Stomach (tissue), 9 donors: Measurements from ENCODE around the gene CCDC18. TPM values are rescaled to one million over a fixed set of nuclear protein-coding genes. Genes with fewer than 3 reads are reported as not detected.
A peak's percentile ranks its signal among the peaks of the same experiment; 100 is the strongest.
"Not testable (repeated sequence)": the region's sequence is repeated elsewhere in the genome, so short reads cannot be mapped to it uniquely, and the experiment has no call there.

Experiments
- DNase-seq, 2 donors: peaks; one replicate each; pipeline versions ENCODE4 v3.0.0 to v3.0.0-alpha.2; 2013 to 2019
- H3K27ac ChIP-seq, 5 donors: fragments of 200-600 bp in 4 of 5; sonication (generic) in 4 of 5; one replicate each; pipeline ENCODE4 v1.5.1; 2013 to 2019; ENCODE audit warnings: mild to moderate bottlenecking in 1 of 5, moderate library complexity in 1 of 5
- H3K27me3 ChIP-seq, 3 donors: fragments of 200-600 bp; sonication (generic); one replicate each; pipeline ENCODE4 v1.5.1; 2017 to 2019; ENCODE audit warnings: mixed run types in 1 of 3
- H3K36me3 ChIP-seq, 4 donors: fragments of 200-600 bp; sonication (generic); 1 replicate in 3 of 4; 2 replicates in 1 of 4; pipeline ENCODE4 v1.5.1; 2016 to 2019
- H3K4me1 ChIP-seq, 4 donors: fragments of 200-600 bp; sonication (generic); one replicate each; pipeline ENCODE4 v1.5.1; 2016 to 2019
- H3K4me3 ChIP-seq, 4 donors: fragments of 200-600 bp; sonication (generic) in 3 of 4; one replicate each; pipeline ENCODE4 v1.5.1; 2016 to 2019; ENCODE audit warnings: mild to moderate bottlenecking in 1 of 4
- H3K9me3 ChIP-seq, 4 donors: fragments of 200-600 bp; sonication (generic); one replicate each; pipeline ENCODE4 v1.5.1; 2016 to 2019
- EP300 ChIP-seq: sonication (generic); formaldehyde crosslinking; IDR thresholded peaks from one replicate; pipeline ENCODE4 v1.6.1; 2017; ENCODE audit warnings: antibody characterized with exemption
- POLR2A ChIP-seq, 4 donors: fragments of 450-650 bp; IDR thresholded peaks; one replicate each; pipeline ENCODE4 v1.6.1; 2016; ENCODE audit warnings: antibody characterized with exemption in 4 of 4, control low read depth in 2 of 4, mild to moderate bottlenecking in 1 of 4, moderate library complexity in 1 of 4
- POLR2AphosphoS5 ChIP-seq, 3 donors: sonication (generic); formaldehyde crosslinking; IDR thresholded peaks; one replicate each; pipeline ENCODE4 v1.6.1; 2016; ENCODE audit warnings: antibody characterized with exemption in 3 of 3
- WGBS, 5 donors: extraction: QIAGEN DNeasy Blood & Tissue Kit in 3 of 5; methylation state at CpG; one replicate each; pipeline versions ENCODE4 v1.1.5 to v1.1.7; 2013 to 2018; 5-methylcytosine and 5-hydroxymethylcytosine counted together
- intact Hi-C: fragments of 100-400 bp; cut with DNase I; formaldehyde crosslinking; loops from one replicate; pipeline ENCODE4 v1.15.1; 2023; ENCODE audit warnings: low total_unique reads
- polyA plus RNA-seq, 3 donors: library from polyadenylated mRNA; stranded (reverse); fragments of 200-250 nt; gene quantifications; one replicate each; pipeline ENCODE4 v1.2.3, GENCODE V29; 2013
- total RNA-seq, 5 donors: library from RNA; depleted of rRNA; stranded (reverse); fragments of >200 nt; gene quantifications; one replicate each; pipeline versions ENCODE4 v1.1.0 to v1.2.3, GENCODE V29; 2014 to 2016
- TF ChIP-seq, protein P1 (sequence below), 7 experiments: fragments of 450-650 bp in 4 of 7; fragments of 200-600 bp in 3 of 7; sonication (generic) in 3 of 7; IDR thresholded peaks; one replicate each; pipeline ENCODE4 v1.5.1; 2016 to 2019; ENCODE audit warnings: antibody characterized with exemption in 7 of 7, control low read depth in 2 of 7, mild to moderate bottlenecking in 1 of 7
- donor health status: healthy with polysubstance abuse.
- donor health status: Bipolar disorder and iron deficiency.
- donor health status: healthy.

The CCDC18 gene
- total and polyA plus RNA-seq, 8 donors = 0.31 to 50.4 (median 4.2) TPM

GRCh38 chr1:93262645-93263044 is 82.1 kb downstream of the CCDC18 start:
- intact Hi-C loops = no loop called here
- peaks cover 0 to 6% (median 0%) of the 10 kb centered on the region in 4 donors for H3K4me1 ChIP-seq
- H3K27me3 ChIP-seq = no peaks in the 10 kb centered on the region
- no peak for TF ChIP-seq EP300
- TF ChIP-seq, protein P1, sequence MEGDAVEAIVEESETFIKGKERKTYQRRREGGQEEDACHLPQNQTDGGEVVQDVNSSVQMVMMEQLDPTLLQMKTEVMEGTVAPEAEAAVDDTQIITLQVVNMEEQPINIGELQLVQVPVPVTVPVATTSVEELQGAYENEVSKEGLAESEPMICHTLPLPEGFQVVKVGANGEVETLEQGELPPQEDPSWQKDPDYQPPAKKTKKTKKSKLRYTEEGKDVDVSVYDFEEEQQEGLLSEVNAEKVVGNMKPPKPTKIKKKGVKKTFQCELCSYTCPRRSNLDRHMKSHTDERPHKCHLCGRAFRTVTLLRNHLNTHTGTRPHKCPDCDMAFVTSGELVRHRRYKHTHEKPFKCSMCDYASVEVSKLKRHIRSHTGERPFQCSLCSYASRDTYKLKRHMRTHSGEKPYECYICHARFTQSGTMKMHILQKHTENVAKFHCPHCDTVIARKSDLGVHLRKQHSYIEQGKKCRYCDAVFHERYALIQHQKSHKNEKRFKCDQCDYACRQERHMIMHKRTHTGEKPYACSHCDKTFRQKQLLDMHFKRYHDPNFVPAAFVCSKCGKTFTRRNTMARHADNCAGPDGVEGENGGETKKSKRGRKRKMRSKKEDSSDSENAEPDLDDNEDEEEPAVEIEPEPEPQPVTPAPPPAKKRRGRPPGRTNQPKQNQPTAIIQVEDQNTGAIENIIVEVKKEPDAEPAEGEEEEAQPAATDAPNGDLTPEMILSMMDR (IDR thresholded peaks at IDR 0.05) = no peak
- no peak for TF ChIP-seq POLR2AphosphoS5 (IDR thresholded peaks at IDR 0.05)
- no peak for TF ChIP-seq POLR2A (IDR thresholded peaks at IDR 0.05)
- no peak overlapping the region for H3K4me3 ChIP-seq
- H3K36me3 ChIP-seq = peaks cover 5 to 26% (median 15%) of the 10 kb centered on the region in 4 donors
- no peak overlapping the region for H3K27ac ChIP-seq
- WGBS, 5 donors = 96 to 100% (median 100%) methylated on average over 1 to 3 of the region's 3 CpGs
- DNase-seq = no peak
- H3K9me3 ChIP-seq = peaks cover 9 to 24% (median 16%) of the 10 kb centered on the region in 4 donors

DNA sequence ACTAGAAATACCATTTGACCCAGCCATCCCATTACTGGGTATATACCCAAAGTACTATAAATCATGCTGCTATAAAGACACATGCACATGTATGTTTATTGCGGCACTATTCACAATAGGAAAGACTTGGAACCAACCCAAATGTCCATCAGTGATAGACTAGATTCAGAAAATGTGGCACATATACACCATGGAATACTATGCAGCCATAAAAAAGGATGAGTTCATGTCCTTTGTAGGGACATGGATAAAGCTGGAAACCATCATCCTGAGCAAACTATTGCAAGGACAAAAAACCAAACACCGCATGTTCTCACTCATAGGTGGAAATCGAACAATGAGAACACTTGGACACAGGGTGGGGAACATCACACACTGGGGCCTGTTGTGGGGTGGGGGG is 88.4 kb downstream of the CCDC18 start:
- H3K27me3 ChIP-seq, DNase-seq, H3K9me3 ChIP-seq, H3K4me3 ChIP-seq, H3K27ac ChIP-seq, H3K4me1 ChIP-seq, intact Hi-C loops: not testable (repeated sequence)
- peaks cover 0 to 14% (median 4%) of the 10 kb centered on the region in 4 donors for H3K36me3 ChIP-seq
- 95 to 99% (median 98%) methylated on average over 3 of the region's 3 CpGs for WGBS, 5 donors

- intact Hi-C loops, H3K27me3 ChIP-seq, H3K4me1 ChIP-seq, H3K27ac ChIP-seq, H3K9me3 ChIP-seq, H3K4me3 ChIP-seq, DNase-seq: not testable (repeated sequence)
- WGBS, 5 donors = 53 to 88% (median 69%) methylated on average over 1 to 3 of the region's 3 CpGs
- peaks cover 0 to 15% (median 6%) of the 10 kb centered on the region in 4 donors for H3K36me3 ChIP-seq
These were observed 94.7 kb downstream of the CCDC18 start for GRCh38 chr1:93275262-93275633.

DNA sequence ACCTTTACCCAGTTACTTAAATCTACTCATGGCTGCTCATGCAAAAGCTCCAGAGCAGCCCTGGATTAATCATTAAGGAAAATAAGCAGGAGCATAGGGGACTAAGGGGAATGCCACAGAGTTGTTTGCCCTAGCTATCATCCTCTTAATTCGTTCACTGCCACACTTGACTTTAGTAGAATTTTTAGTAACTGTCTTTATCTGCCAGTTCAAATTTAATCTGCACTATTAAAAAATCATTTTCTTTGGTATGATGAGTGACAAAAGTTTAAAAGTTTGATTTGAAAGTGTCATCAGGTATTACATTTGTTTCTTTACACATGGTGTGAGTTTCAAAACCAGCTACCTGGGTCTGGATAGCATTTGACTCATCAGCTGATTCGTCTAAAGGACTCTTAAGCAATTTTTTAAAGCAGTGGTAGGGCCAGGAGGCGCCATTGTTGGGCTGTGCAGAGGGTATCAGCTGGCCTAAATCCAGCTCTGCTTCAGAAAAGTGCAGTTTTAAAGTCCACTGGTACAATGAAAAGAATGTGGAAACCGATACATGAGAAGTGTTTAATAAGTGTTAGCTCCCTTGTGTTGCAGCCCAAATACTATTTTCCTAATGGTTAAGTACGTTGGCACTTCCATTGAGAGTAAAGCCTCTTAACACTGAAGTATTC is 95.2 kb downstream of the CCDC18 start:
- Histone ChIP-seq H3K27ac (no peak overlapping the region), H3K36me3 (peaks cover 0 to 15% (median 9%) of the 10 kb centered on the region in 4 donors), H3K4me3 (no peak overlapping the region), H3K27me3 (no peaks in the 10 kb centered on the region), H3K4me1 (peaks cover 0 to 5% (median 0%) of the 10 kb centered on the region in 4 donors), H3K9me3 (peaks cover 0 to 9% (median 2%) of the 10 kb centered on the region in 4 donors)
- DNase-seq = peak in 1 of 2 donors; percentile 71
- 46 to 71% (median 56%) methylated on average over 5 of the region's 5 CpGs for WGBS, 5 donors
- no peak for TF ChIP-seq POLR2AphosphoS5 (IDR thresholded peaks at IDR 0.05)
- TF ChIP-seq POLR2A (IDR thresholded peaks at IDR 0.05) = no peak
- TF ChIP-seq, protein P1 (IDR thresholded peaks at IDR 0.05) = no peak
- intact Hi-C loops = no loop called here

DNA sequence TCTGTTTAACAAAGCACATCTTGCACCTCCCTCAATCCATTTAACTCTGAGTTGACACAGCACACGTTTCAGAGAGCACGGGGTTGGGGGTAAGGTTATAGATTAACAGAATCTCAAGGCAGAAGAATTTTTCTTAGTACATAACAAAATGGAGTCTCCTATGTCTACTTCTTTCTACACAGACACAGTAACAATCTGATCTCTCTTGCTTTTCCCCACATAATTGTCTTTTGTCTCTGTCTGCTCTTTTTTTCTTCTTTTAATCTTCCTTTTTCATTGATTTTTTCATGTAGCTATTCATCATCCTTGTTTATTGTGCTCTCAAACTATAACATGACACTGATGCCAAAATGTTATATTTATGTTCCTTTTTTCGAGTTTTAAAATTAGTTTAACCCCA is 97.0 kb downstream of the CCDC18 start:
- DNase-seq, H3K9me3 ChIP-seq, H3K27me3 ChIP-seq, H3K27ac ChIP-seq, H3K4me1 ChIP-seq, intact Hi-C loops, H3K4me3 ChIP-seq: not testable (repeated sequence)
- WGBS, 5 donors = 33 to 51% (median 39%) methylated on average over 2 to 3 of the region's 3 CpGs
- peaks cover 0 to 14% (median 11%) of the 10 kb centered on the region in 4 donors for H3K36me3 ChIP-seq

DNA sequence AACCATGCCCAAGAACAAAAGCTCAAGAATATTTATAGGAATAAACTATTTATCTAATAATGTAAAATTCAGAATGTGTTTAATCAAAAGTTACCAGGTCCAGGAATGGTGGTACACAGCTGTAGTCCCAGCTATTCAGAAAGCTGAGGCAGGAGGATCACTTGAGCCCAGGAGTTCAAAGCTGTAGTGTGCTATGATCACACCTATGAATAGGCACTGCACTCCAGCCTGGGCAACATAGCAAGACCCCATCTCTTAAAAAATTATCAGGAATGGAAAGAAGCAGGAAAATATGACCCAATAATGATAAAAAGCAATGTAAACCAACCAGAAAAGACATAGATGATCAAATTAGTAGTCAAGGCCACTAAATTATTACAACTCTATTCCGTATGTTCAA is 103.0 kb downstream of the CCDC18 start:
- 92 to 100% (median 98%) methylated on average over 1 of the region's 1 CpG for WGBS, 5 donors
- peaks cover 0 to 9% (median 2%) of the 10 kb centered on the region in 4 donors for H3K9me3 ChIP-seq
- intact Hi-C loops = no loop called here
- DNase-seq = no peak
- no peak overlapping the region for H3K4me3 ChIP-seq
- H3K4me1 ChIP-seq = no peaks in the 10 kb centered on the region
- H3K27me3 ChIP-seq = no peaks in the 10 kb centered on the region
- no peak overlapping the region for H3K27ac ChIP-seq
- H3K36me3 ChIP-seq = peaks cover 0 to 36% (median 25%) of the 10 kb centered on the region in 4 donors
- TF ChIP-seq POLR2AphosphoS5 (IDR thresholded peaks at IDR 0.05) = no peak
- TF ChIP-seq EP300 = no peak
- TF ChIP-seq POLR2A (IDR thresholded peaks at IDR 0.05) = no peak
